H1 (cell line): ENCODE results near the gene SLC25A47. TPM values are rescaled to one million over a fixed set of nuclear protein-coding genes. Genes with fewer than 3 reads are reported as not detected.

Experiments used
- CTCF ChIA-PET: fragments of 300-600 bp; sonication (Branson Sonifier 250); formaldehyde crosslinking; loops from one replicate; lab custom pipeline; 2021; ENCODE audit not compliant: partially characterized antibody; lab: Charles Lee
- POLR2A ChIA-PET: fragments of 300-600 bp; sonication (Branson Sonifier 250); formaldehyde crosslinking; loops from one replicate; lab custom pipeline; 2021; ENCODE audit warnings: inconsistent platforms; ENCODE audit not compliant: partially characterized antibody; lab: Charles Lee
- DNase-seq, 2 experiments: peaks; one replicate each; pipeline versions ENCODE4 v3.0.0 to v3.0.0-alpha.2; 2010 to 2022; ENCODE audit warnings: low spot score in 2 of 2, low read depth in 1 of 2, mixed read lengths in 1 of 2
- FAIRE-seq: peaks from 2 replicates; lab custom pipeline; 2011; peaks lifted over from hg19 to GRCh38; lab: Jason Lieb, UNC
- H2AFZ ChIP-seq: 2 replicates; pipeline ENCODE4 v1.8.1; 2012; ENCODE audit warnings: low read length, inconsistent platforms
- H2AK5ac ChIP-seq: 2 replicates; pipeline ENCODE4 v1.6.1; 2013; ENCODE audit warnings: low read depth, low read length
- H2BK120ac ChIP-seq: replicated peaks from 2 replicates; pipeline ENCODE3; 2013; ENCODE audit warnings: low read depth, low read length, inconsistent platforms
- H2BK12ac ChIP-seq: 2 replicates; pipeline ENCODE4 v1.6.1; 2013; ENCODE audit warnings: low read depth, low read length
- H2BK15ac ChIP-seq: 2 replicates; pipeline ENCODE4 v1.6.1; 2013; ENCODE audit warnings: low read length
- H2BK20ac ChIP-seq: 2 replicates; pipeline ENCODE4 v1.6.1; 2013; ENCODE audit warnings: low read length
- H2BK5ac ChIP-seq: 2 replicates; pipeline ENCODE4 v1.6.1; 2013; ENCODE audit warnings: low read depth, low read length
- H3K14ac ChIP-seq: 2 replicates; pipeline ENCODE4 v1.6.1; 2013; ENCODE audit warnings: inconsistent platforms; ENCODE audit not compliant: insufficient read length
- H3K18ac ChIP-seq: 2 replicates; pipeline ENCODE4 v1.6.1; 2013; ENCODE audit warnings: low read length; ENCODE audit errors: extremely low read depth
- H3K23ac ChIP-seq: 2 replicates; pipeline ENCODE4 v1.6.1; 2013; ENCODE audit warnings: inconsistent platforms; ENCODE audit not compliant: insufficient read length
- H3K23me2 ChIP-seq: 2 replicates; pipeline ENCODE4 v1.6.1; 2013; ENCODE audit warnings: low read depth, low read length
- H3K27ac ChIP-seq: 2 replicates; pipeline ENCODE4 v1.6.1; 2011; ENCODE audit warnings: low read depth, low read length, inconsistent platforms
- H3K27me3 ChIP-seq, 4 experiments: replicated peaks in 1 of 4; 1 replicate in 1 of 4; 2 replicates in 3 of 4; pipeline versions ENCODE4 v1.6.1 to v1.8.1; 2011 to 2013; ENCODE audit warnings: low read length in 3 of 4, mild to moderate bottlenecking in 3 of 4, inconsistent platforms in 2 of 4, mixed read lengths in 2 of 4, moderate library complexity in 1 of 4; ENCODE audit not compliant: control insufficient read depth in 3 of 4, insufficient read depth in 3 of 4; ENCODE audit errors: extremely low read depth in 1 of 4
- H3K36me3 ChIP-seq, 4 experiments: 2 replicates each; pipeline versions ENCODE4 v1.6.1 to v1.8.1; 2011 to 2013; ENCODE audit warnings: mild to moderate bottlenecking in 4 of 4, low read length in 3 of 4, moderate library complexity in 2 of 4, control low read depth in 1 of 4, inconsistent platforms in 1 of 4; ENCODE audit not compliant: insufficient read depth in 4 of 4, control insufficient read depth in 2 of 4
- H3K4ac ChIP-seq: replicated peaks from 2 replicates; pipeline ENCODE3; 2013; ENCODE audit warnings: low read length, low read depth, mixed read lengths, inconsistent platforms; ENCODE audit not compliant: insufficient read length
- H3K4me1 ChIP-seq, 4 experiments: replicated peaks in 1 of 4; 1 replicate in 1 of 4; 2 replicates in 3 of 4; pipeline versions ENCODE4 v1.6.1 to v1.8.1; 2011 to 2013; ENCODE audit warnings: low read length in 3 of 4, inconsistent platforms in 2 of 4, mixed read lengths in 1 of 4; ENCODE audit not compliant: insufficient read depth in 4 of 4, control insufficient read depth in 3 of 4
- H3K4me2 ChIP-seq, 2 experiments: 2 replicates each; pipeline versions ENCODE4 v1.6.1 to v1.8.1; 2011 to 2013; ENCODE audit warnings: low read depth in 2 of 2, low read length in 2 of 2, control low read depth in 1 of 2, inconsistent platforms in 1 of 2, mild to moderate bottlenecking in 1 of 2; ENCODE audit not compliant: insufficient read depth in 1 of 2
- H3K4me3 ChIP-seq, 4 experiments: fragments of 200-600, 300-600 bp in 1 of 4; sonication (generic), shearing (Covaris generic), sonication (Bioruptor Twin) in 1 of 4; 2 replicates each; pipeline versions ENCODE4 v1.5.1 to v1.8.1; 2011 to 2016; ENCODE audit warnings: low read length in 4 of 4, low read depth in 3 of 4, control low read depth in 2 of 4, inconsistent platforms in 2 of 4, mild to moderate bottlenecking in 2 of 4, mixed read lengths in 1 of 4, moderate library complexity in 1 of 4; ENCODE audit not compliant: insufficient read depth in 2 of 4; ENCODE audit errors: extremely low read depth in 1 of 4
- H3K56ac ChIP-seq: replicated peaks from 2 replicates; pipeline ENCODE3; 2013; ENCODE audit warnings: low read depth, mild to moderate bottlenecking, mixed read lengths, low read length, inconsistent platforms; ENCODE audit not compliant: insufficient read length
- H3K79me1 ChIP-seq: 2 replicates; pipeline ENCODE4 v1.6.1; 2013; ENCODE audit warnings: low read depth, low read length, control low read depth
- H3K79me2 ChIP-seq, 2 experiments: 2 replicates each; pipeline versions ENCODE4 v1.6.1 to v1.8.1; 2012 to 2013; ENCODE audit warnings: low read length in 2 of 2, mild to moderate bottlenecking in 2 of 2, inconsistent platforms in 1 of 2; ENCODE audit not compliant: insufficient read depth in 2 of 2, control insufficient read depth in 1 of 2
- H3K9ac ChIP-seq, 4 experiments: replicated peaks in 1 of 4; 1 replicate in 1 of 4; 2 replicates in 3 of 4; pipeline versions ENCODE4 v1.6.1 to v1.8.1; 2011 to 2013; ENCODE audit warnings: low read depth in 3 of 4, low read length in 3 of 4, control low read depth in 2 of 4, mild to moderate bottlenecking in 2 of 4, moderate library complexity in 2 of 4, inconsistent platforms in 1 of 4; ENCODE audit errors: extremely low read depth in 1 of 4
- H3K9me3 ChIP-seq, 2 experiments: 2 replicates each; pipeline versions ENCODE4 v1.6.1 to v1.8.1; 2012 to 2013; ENCODE audit warnings: mild to moderate bottlenecking in 2 of 2, moderate library complexity in 2 of 2, control low read depth in 1 of 2, inconsistent platforms in 1 of 2, low read depth in 1 of 2, low read length in 1 of 2, mixed read lengths in 1 of 2; ENCODE audit not compliant: insufficient read depth in 2 of 2
- H4K20me1 ChIP-seq, 2 experiments: replicated peaks in 1 of 2; 2 replicates each; pipeline versions ENCODE3 to v1.8.1; 2011 to 2013; ENCODE audit warnings: inconsistent platforms in 2 of 2, low read length in 2 of 2, mild to moderate bottlenecking in 1 of 2; ENCODE audit not compliant: insufficient read depth in 2 of 2, control insufficient read depth in 1 of 2
- H4K5ac ChIP-seq: 2 replicates; pipeline ENCODE4 v1.6.1; 2013; ENCODE audit warnings: low read length, low read depth, mixed read lengths, inconsistent platforms; ENCODE audit not compliant: insufficient read length
- H4K8ac ChIP-seq: 2 replicates; pipeline ENCODE4 v1.8.0; 2013; ENCODE audit warnings: mild to moderate bottlenecking, moderate library complexity, low read length, inconsistent platforms; ENCODE audit not compliant: insufficient read depth; ENCODE audit errors: extremely low read depth
- H4K91ac ChIP-seq: replicated peaks from 2 replicates; pipeline ENCODE3; 2013; ENCODE audit warnings: low read length, mixed read lengths, inconsistent platforms; ENCODE audit not compliant: insufficient read length
- ASH2L ChIP-seq: fragments of 200-600, 300-600 bp; sonication (generic); IDR thresholded peaks from one replicate; pipeline ENCODE4 v1.7.1; 2017; ENCODE audit warnings: low read length
- BACH1 ChIP-seq: IDR thresholded peaks from 2 replicates; pipeline ENCODE4 v1.6.1; 2012; ENCODE audit warnings: low read length, improper control_type of control experiment
- EZH2 ChIP-seq: fragments of 200-600 bp; sonication (generic); IDR thresholded peaks from 2 replicates; pipeline ENCODE4 v1.7.1; 2012; ENCODE audit warnings: low read depth, mild to moderate bottlenecking, moderate library complexity, low read length, inconsistent platforms; ENCODE audit not compliant: severe bottlenecking
- HDAC6 ChIP-seq: IDR thresholded peaks from one replicate; pipeline ENCODE4 v1.7.1; 2012; ENCODE audit warnings: low read depth, mild to moderate bottlenecking, inconsistent platforms, low read length, moderate library complexity
- MAFK ChIP-seq: IDR thresholded peaks from 2 replicates; pipeline ENCODE4 v1.6.1; 2012; ENCODE audit warnings: low read depth, mild to moderate bottlenecking, improper control_type of control experiment, low read length
- POU5F1 ChIP-seq: IDR thresholded peaks from 2 replicates; pipeline ENCODE4 v1.6.1; 2011; ENCODE audit warnings: low read depth, mild to moderate bottlenecking, low read length, moderate library complexity
- RFX5 ChIP-seq: IDR thresholded peaks from 2 replicates; pipeline ENCODE4 v1.6.1; 2011; ENCODE audit warnings: low read depth, low read length, improper control_type of control experiment, borderline replicate concordance
- SP2 ChIP-seq: IDR thresholded peaks from 2 replicates; pipeline ENCODE4 v1.6.1; 2012; ENCODE audit warnings: mild to moderate bottlenecking, low read length, inconsistent platforms
- SUZ12 ChIP-seq: fragments of 200-600 bp; sonication (generic); IDR thresholded peaks from 2 replicates; pipeline ENCODE4 v1.6.1; 2012; ENCODE audit warnings: mild to moderate bottlenecking, inconsistent platforms, low read length, moderate library complexity, mixed read lengths
- TAF1 ChIP-seq: IDR thresholded peaks from 2 replicates; pipeline ENCODE4 v1.6.1; 2011; ENCODE audit warnings: mild to moderate bottlenecking, low read depth, low read length
- WGBS, 2 experiments: shearing (Covaris generic) in 1 of 2; methylation state at CpG; one replicate each; pipeline versions ENCODE4 v1.1.6 to v1.1.7; 2013 to 2015; ENCODE audit warnings: low lambda C conversion rate in 2 of 2, mixed read lengths in 2 of 2, inconsistent platforms in 1 of 2, low coverage in 1 of 2, missing lambda C conversion rate in 1 of 2; ENCODE audit not compliant: insufficient replicate concordance in 2 of 2, insufficient coverage in 1 of 2, insufficient read length in 1 of 2; ENCODE audit errors: extremely low coverage in 1 of 2, missing lambda C conversion rate in 1 of 2; 5-methylcytosine and 5-hydroxymethylcytosine counted together
- polyA plus RNA-seq, 7 experiments: library from polyadenylated mRNA; depleted of rRNA in 3 of 7; stranded (reverse) in 5 of 7; unstranded in 2 of 7; fragments of >200 nt in 5 of 7; fragments of 200-250 nt in 2 of 7; gene quantifications; 1 replicate in 5 of 7; 2 replicates in 1 of 7; 4 replicates in 1 of 7; pipeline versions ENCODE4 v1.2.1 to v1.2.3, GENCODE V29; 2011 to 2013; ENCODE audit warnings: missing spikeins in 2 of 7, mixed read lengths in 2 of 7
- total RNA-seq: library from RNA; stranded (reverse); fragmentation: NEBNext Ultra II Directional; extraction: Animal tissue kit (Norgen Biotek cat#: 25700); gene quantifications from 2 replicates; pipeline ENCODE4 v1.2.1, GENCODE V29; 2021
- TF ChIP-seq, protein P1 (sequence below): IDR thresholded peaks from 2 replicates; pipeline ENCODE4 v1.6.1; 2012; ENCODE audit warnings: inconsistent platforms
- TF ChIP-seq, protein P2 (sequence below): IDR thresholded peaks from 2 replicates; pipeline ENCODE4 v1.6.1; 2011; ENCODE audit warnings: low read length, improper control_type of control experiment
- TF ChIP-seq, protein P3 (sequence below): IDR thresholded peaks from 2 replicates; pipeline ENCODE4 v1.6.1; 2012; ENCODE audit warnings: inconsistent platforms

Gene SLC25A47
- total and polyA plus RNA-seq, 2 of the 8 experiments (the other 6 are each of a cell fraction or from before 2014, with no cell fraction given), result not detected

DNA sequence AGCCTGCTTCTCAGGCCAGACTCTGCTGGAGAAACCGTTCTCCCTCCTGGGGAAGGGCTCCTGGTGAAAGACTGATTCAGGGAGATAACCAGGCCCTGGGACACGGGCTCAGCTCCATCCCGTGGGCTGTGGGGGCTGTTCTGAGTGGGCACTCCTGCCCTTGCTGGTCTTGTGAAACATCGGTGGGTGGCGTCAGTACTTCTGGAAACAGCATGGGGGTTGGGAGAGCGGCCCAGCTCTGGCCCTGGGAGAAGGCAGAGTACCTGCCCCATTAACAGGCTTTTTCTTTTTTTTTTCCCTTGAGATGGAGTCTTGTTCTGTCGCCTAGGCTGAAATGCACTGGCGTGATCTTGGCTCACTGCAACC, 786 bp downstream of the SLC25A47 start:
- Histone ChIP-seq H2BK12ac (no peak overlapping the region), H2BK5ac (no peak overlapping the region), H3K36me3 (no peaks in the 10 kb centered on the region), H3K9me3 (no peaks in the 10 kb centered on the region), H3K14ac (no peak overlapping the region), H2AFZ (no peak overlapping the region), H2AK5ac (no peak overlapping the region), H3K18ac (no peak overlapping the region; the same call in 1 of the 2 replicates), H4K5ac (no peak overlapping the region), H2BK20ac (no peak overlapping the region), H3K27ac (no peak overlapping the region), H3K9ac (no peak overlapping the region), H3K56ac (no peak overlapping the region), H3K79me1 (no peaks in the 10 kb centered on the region), H2BK120ac (no peak overlapping the region), H3K4me1 (no peaks in the 10 kb centered on the region; a peak in 1 of 7 replicates), H3K27me3 (no peaks in the 10 kb centered on the region), H3K4me2 (no peak overlapping the region), H3K4me3 (no peak overlapping the region), H4K91ac (no peak overlapping the region), H2BK15ac (no peak overlapping the region), H3K23ac (no peak overlapping the region), H3K23me2 (no peaks in the 10 kb centered on the region; the same call in 1 of the 2 replicates), H4K20me1 (no peaks in the 10 kb centered on the region), H3K4ac (no peak overlapping the region), H4K8ac (no peak overlapping the region), H3K79me2 (no peaks in the 10 kb centered on the region)
- no peak for FAIRE-seq
- ChIA-PET POLR2A (interaction anchor here (0.9 to 1.9 kb wide), 2 partner anchors 11 to 14 kb away, joined by 6 read pairs; no protein-coding TSS in a partner anchor), CTCF (interaction anchor here (0.8 to 1.1 kb wide), 2 partner anchors 10 to 30 kb away, joined by 3 to 4 read pairs; no protein-coding TSS in a partner anchor)
- DNase-seq, result no peak
- WGBS, 2 experiments, result 78% methylated on average over 6 of the region's 8 CpGs; no CpG with 5 or more reads in 1 of the 2 experiments
- TF ChIP-seq HDAC6 (no peak), TAF1 (no peak), BACH1 (no peak), ASH2L (no peak), RFX5 (no peak), SP2 (no peak), POU5F1 (no peak), EZH2 (no peak), MAFK (no peak), SUZ12 (no peak)
- TF ChIP-seq, protein P1, sequence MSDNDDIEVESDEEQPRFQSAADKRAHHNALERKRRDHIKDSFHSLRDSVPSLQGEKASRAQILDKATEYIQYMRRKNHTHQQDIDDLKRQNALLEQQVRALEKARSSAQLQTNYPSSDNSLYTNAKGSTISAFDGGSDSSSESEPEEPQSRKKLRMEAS, result no peak
- TF ChIP-seq, protein P2, sequence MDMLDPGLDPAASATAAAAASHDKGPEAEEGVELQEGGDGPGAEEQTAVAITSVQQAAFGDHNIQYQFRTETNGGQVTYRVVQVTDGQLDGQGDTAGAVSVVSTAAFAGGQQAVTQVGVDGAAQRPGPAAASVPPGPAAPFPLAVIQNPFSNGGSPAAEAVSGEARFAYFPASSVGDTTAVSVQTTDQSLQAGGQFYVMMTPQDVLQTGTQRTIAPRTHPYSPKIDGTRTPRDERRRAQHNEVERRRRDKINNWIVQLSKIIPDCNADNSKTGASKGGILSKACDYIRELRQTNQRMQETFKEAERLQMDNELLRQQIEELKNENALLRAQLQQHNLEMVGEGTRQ, result no peak
- TF ChIP-seq, protein P3, sequence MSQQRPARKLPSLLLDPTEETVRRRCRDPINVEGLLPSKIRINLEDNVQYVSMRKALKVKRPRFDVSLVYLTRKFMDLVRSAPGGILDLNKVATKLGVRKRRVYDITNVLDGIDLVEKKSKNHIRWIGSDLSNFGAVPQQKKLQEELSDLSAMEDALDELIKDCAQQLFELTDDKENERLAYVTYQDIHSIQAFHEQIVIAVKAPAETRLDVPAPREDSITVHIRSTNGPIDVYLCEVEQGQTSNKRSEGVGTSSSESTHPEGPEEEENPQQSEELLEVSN, result no peak
